GM06990 (cell line): Measurements from ENCODE around the gene SLC45A1.

Experiments used
- DNase-seq: peaks from one replicate; pipeline ENCODE4 v3.0.0-alpha.2; 2011; ENCODE audit not compliant: insufficient read length; ENCODE audit errors: extremely low read depth
- H3K27me3 ChIP-seq: replicated peaks from 2 replicates; pipeline ENCODE4 v1.6.0; 2011; ENCODE audit warnings: low read length; ENCODE audit not compliant: control insufficient read depth, insufficient read depth
- H3K36me3 ChIP-seq: 2 replicates; pipeline ENCODE4 v1.5.1; 2011; ENCODE audit warnings: low read length; ENCODE audit not compliant: control insufficient read depth, insufficient read depth
- H3K4me3 ChIP-seq: replicated peaks from 2 replicates; pipeline ENCODE4 v1.5.1; 2011; ENCODE audit warnings: low read depth, mild to moderate bottlenecking, control low read depth, low read length
- CTCF ChIP-seq: IDR thresholded peaks from 2 replicates; pipeline ENCODE4 v1.5.1; 2011; ENCODE audit warnings: low read length, control low read depth, mild to moderate bottlenecking, inconsistent platforms; ENCODE audit not compliant: insufficient read depth, poor library complexity, severe bottlenecking

SLC45A1 gene

DNA sequence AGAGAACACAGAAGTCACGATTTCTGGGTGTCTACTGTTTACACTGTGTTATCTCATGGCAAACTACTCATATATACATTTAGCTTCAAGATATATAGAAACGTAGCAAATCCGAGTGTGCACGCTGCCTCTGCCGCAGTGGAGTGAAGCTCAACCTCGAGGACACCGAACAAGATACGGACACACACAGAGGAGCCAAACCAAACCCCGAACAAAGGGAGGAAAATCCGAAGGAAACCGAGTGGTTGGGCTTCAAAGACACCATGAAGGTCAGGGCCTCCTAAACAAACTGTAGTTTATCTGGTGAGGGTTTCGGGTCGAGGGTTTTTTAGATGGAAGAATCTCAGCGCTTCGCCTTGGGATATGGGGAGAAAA lies 34.5 kb downstream of the SLC45A1 start:
- Histone ChIP-seq H3K36me3 (peaks cover 10% of the 10 kb centered on the region), H3K27me3 (no peaks in the 10 kb centered on the region), H3K4me3 (no peak overlapping the region)
- no peak for DNase-seq
- TF ChIP-seq CTCF: no peak

DNA sequence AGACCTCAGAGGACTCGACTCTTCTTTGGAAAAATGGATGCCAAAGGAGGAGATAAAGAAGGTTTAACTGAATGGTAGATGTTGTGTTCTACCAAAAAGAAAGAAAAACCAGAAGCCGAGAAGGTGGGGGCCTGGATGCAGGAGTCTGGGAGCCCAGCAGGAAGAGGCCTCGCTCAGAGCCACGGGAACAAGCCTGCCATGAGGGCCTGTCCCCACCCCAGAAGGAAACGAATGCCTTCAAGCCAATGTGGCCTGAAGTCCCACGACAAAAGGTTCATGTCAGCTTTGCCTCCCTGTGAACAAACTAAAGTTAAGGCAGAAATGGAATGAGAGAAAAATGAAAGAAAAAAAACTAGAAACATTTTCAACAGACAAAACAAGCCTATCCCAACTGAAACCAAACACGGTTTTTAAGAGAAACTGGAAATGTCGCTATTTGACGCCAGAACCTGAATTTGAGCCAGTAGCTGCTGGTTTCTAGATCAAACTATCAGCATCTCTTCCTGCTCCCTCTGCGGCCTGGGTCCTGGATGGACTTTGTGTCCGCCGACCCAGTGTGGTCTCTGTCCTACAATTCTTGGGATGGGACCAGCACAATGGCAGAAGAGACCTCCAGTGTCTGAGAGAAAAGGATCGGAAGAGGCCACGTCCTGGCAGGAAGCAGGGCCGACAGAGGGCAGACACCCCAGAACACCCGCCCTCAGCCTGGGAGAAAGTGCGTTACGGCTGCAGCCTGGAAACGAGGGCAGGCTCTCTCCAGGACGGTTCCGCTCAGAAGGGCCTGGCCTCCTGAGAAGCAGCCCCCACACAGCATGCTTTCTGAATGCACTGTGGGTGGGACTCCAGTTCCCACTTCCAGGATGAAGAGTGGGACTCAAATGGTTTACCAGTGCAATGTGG lies 35.2 kb downstream of the SLC45A1 start:
- TF ChIP-seq CTCF: no peak
- H3K4me3 ChIP-seq: no peak overlapping the region
- no peak for DNase-seq
- H3K27me3 ChIP-seq: no peaks in the 10 kb centered on the region
- peaks cover 17% of the 10 kb centered on the region for H3K36me3 ChIP-seq

DNA sequence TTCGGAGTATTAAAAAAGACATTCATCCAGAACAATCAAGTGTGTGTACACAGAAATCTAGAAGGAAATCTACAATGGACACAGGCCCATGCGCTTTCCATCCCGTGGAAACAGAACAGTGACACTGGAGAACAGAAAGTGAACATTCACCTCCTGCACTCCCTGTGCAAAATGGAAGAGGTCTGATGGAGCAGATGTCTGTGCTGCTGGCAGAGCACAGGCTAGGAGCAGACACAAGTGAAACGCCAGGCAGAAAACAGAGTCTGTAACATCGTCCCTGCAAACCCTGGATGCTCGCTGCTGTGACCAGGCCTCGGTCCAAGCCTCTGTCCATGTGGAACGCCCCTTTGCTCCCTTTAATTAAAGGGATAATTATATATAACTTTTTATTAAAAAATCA lies 36.1 kb downstream of the SLC45A1 start:
- no peak for TF ChIP-seq CTCF
- no peak for DNase-seq
- Histone ChIP-seq H3K27me3 (no peaks in the 10 kb centered on the region), H3K36me3 (peaks cover 22% of the 10 kb centered on the region), H3K4me3 (no peak overlapping the region)

GRCh38 chr1:8355439-8356255 lies 37.7 kb downstream of the SLC45A1 start:
- TF ChIP-seq CTCF: no peak
- H3K36me3 ChIP-seq: peaks cover 28% of the 10 kb centered on the region
- no peak overlapping the region for H3K4me3 ChIP-seq

GRCh38 chr1:8356256-8357209 lies 38.6 kb downstream of the SLC45A1 start:
- no peak for DNase-seq
- Histone ChIP-seq H3K27me3 (no peaks in the 10 kb centered on the region), H3K36me3 (peaks cover 35% of the 10 kb centered on the region)

More at GRCh38 chr1:8355439-8356255, 37.7 kb downstream of the SLC45A1 start:
- no peak for DNase-seq
- no peaks in the 10 kb centered on the region for H3K27me3 ChIP-seq

More at GRCh38 chr1:8356256-8357209, 38.6 kb downstream of the SLC45A1 start:
- no peak for TF ChIP-seq CTCF
- no peak overlapping the region for H3K4me3 ChIP-seq
